ENCODE data around the gene CA10.

CA10 gene

GRCh38 chr17:52041123-52041617, 117.3 kb downstream of the CA10 start:
- DNase-seq, result no peak

- no peak for DNase-seq
Measured at GRCh38 chr17:52036416-52036815, 122.1 kb downstream of the CA10 start.

- DNase-seq, result peak; percentile 53
Measured at GRCh38 chr17:52035336-52035915, 123.1 kb downstream of the CA10 start.

GRCh38 chr17:52032454-52032853, 126.1 kb downstream of the CA10 start:
- no peak for DNase-seq

- no peak for DNase-seq
Measured at GRCh38 chr17:52030052-52030451, 128.5 kb downstream of the CA10 start.

- no peak for DNase-seq
Measured at GRCh38 chr17:52027620-52028295, 130.8 kb downstream of the CA10 start.

- no peak for DNase-seq
Measured at GRCh38 chr17:52027081-52027480, 131.4 kb downstream of the CA10 start.

- no peak for DNase-seq
Measured at GRCh38 chr17:52026075-52026474, 132.4 kb downstream of the CA10 start.

- no peak for DNase-seq
Measured at GRCh38 chr17:52025236-52025635, 133.3 kb downstream of the CA10 start.

- peak; percentile 54 for DNase-seq
Measured at GRCh38 chr17:52024300-52024870, 134.1 kb downstream of the CA10 start.

- DNase-seq, result no peak
Measured at GRCh38 chr17:52011064-52011463, 147.4 kb downstream of the CA10 start.

- no peak for DNase-seq
Measured at GRCh38 chr17:51999654-52000053, 158.9 kb downstream of the CA10 start.

- peak; percentile 15 for DNase-seq
Measured at GRCh38 chr17:51997723-51998122, 160.8 kb downstream of the CA10 start.

GRCh38 chr17:51995797-51996403, 162.6 kb downstream of the CA10 start:
- DNase-seq, result no peak

GRCh38 chr17:51992864-51993416, 165.6 kb downstream of the CA10 start:
- DNase-seq, result no peak

- DNase-seq, result no peak
Measured at GRCh38 chr17:51971121-51971520, 187.4 kb downstream of the CA10 start.

- no peak for DNase-seq
Measured at GRCh38 chr17:51961689-51962088, 196.8 kb downstream of the CA10 start.

GRCh38 chr17:51957786-51958185, 200.7 kb downstream of the CA10 start:
- no peak for DNase-seq

- no peak for DNase-seq
Measured at GRCh38 chr17:51955245-51955644, 203.3 kb downstream of the CA10 start.

GRCh38 chr17:51954232-51954765, 204.2 kb downstream of the CA10 start:
- no peak for DNase-seq

GRCh38 chr17:51951741-51952140, 206.8 kb downstream of the CA10 start:
- DNase-seq, result no peak

- no peak for DNase-seq
Measured at GRCh38 chr17:51948128-51948527, 210.4 kb downstream of the CA10 start.

GRCh38 chr17:51947160-51947735, 211.3 kb downstream of the CA10 start:
- DNase-seq, result peak; percentile 69

All from NCI-H774 (cell line).